AG04449 (cell line): ENCODE results near the gene COMMD1.

Experiments used
- CTCF ChIA-PET: fragments of 350-600 bp; formaldehyde crosslinking; extraction: SDS; loops from one replicate; lab custom pipeline; 2021; ENCODE audit warnings: antibody characterized with exemption; lab: Yijun Ruan, JAX
- POLR2A ChIA-PET: fragments of 400-600, 350-600 bp; formaldehyde crosslinking; extraction: SDS; loops from one replicate; lab custom pipeline; 2020; ENCODE audit warnings: antibody characterized with exemption, inconsistent platforms; lab: Yijun Ruan, JAX
- DNase-seq: peaks from one replicate; pipeline ENCODE4 v3.0.0-alpha.2; 2010; ENCODE audit warnings: low read depth, low spot score
- H3K4me3 ChIP-seq: 2 replicates; pipeline ENCODE4 v1.5.1; 2011; ENCODE audit warnings: low read depth, mild to moderate bottlenecking, control low read depth, low read length
- CTCF ChIP-seq: IDR thresholded peaks from one replicate; pipeline ENCODE4 v1.5.1; 2011; ENCODE audit warnings: mild to moderate bottlenecking, moderate library complexity, low read length, control low read depth, inconsistent platforms; ENCODE audit not compliant: insufficient read depth; ENCODE audit errors: missing control alignments

COMMD1 gene

GRCh38 chr2:62042944-62043343 is 137.5 kb downstream of the COMMD1 start:
- no peak for DNase-seq
- POLR2A ChIA-PET, result no interaction called here
- TF ChIP-seq CTCF, result no peak

GRCh38 chr2:62045017-62045543 is 139.6 kb downstream of the COMMD1 start:
- TF ChIP-seq CTCF, result no peak
- H3K4me3 ChIP-seq, result no peak overlapping the region
- DNase-seq, result no peak
- ChIA-PET POLR2A (no interaction called here), CTCF (no interaction called here)

More at GRCh38 chr2:62042944-62043343, 137.5 kb downstream of the COMMD1 start:
- no peak overlapping the region for H3K4me3 ChIP-seq
- CTCF ChIA-PET, result no interaction called here

- POLR2A ChIA-PET, result no interaction called here
- no peak overlapping the region for H3K4me3 ChIP-seq
- CTCF ChIA-PET, result no interaction called here
- no peak for DNase-seq
- TF ChIP-seq CTCF, result no peak
These were observed 140.7 kb downstream of the COMMD1 start for GRCh38 chr2:62046141-62046540.

- no peak overlapping the region for H3K4me3 ChIP-seq
- DNase-seq, result no peak
- CTCF ChIA-PET, result no interaction called here
- TF ChIP-seq CTCF, result no peak
- POLR2A ChIA-PET, result no interaction called here
These were observed 145.1 kb downstream of the COMMD1 start for GRCh38 chr2:62050456-62051045.

GRCh38 chr2:62054029-62054791 is 148.7 kb downstream of the COMMD1 start:
- no peak for TF ChIP-seq CTCF
- H3K4me3 ChIP-seq, result no peak overlapping the region
- POLR2A ChIA-PET, result interaction anchor here (0.6 kb wide), 1 partner anchor 297 kb away, joined by 3 read pairs; no protein-coding TSS in a partner anchor
- no peak for DNase-seq
- CTCF ChIA-PET, result no interaction called here

- CTCF ChIA-PET, result no interaction called here
- TF ChIP-seq CTCF, result no peak
- H3K4me3 ChIP-seq, result no peak overlapping the region
- DNase-seq, result no peak
- POLR2A ChIA-PET, result interaction anchor here (0.6 kb wide), 1 partner anchor 296 kb away, joined by 3 read pairs; no protein-coding TSS in a partner anchor
These were observed 149.5 kb downstream of the COMMD1 start for GRCh38 chr2:62054916-62055450.
